ENCODE results near the gene RTL3. TPM values are rescaled to one million over a fixed set of nuclear protein-coding genes. Genes with fewer than 3 reads are reported as not detected.

The RTL3 gene, protein sequence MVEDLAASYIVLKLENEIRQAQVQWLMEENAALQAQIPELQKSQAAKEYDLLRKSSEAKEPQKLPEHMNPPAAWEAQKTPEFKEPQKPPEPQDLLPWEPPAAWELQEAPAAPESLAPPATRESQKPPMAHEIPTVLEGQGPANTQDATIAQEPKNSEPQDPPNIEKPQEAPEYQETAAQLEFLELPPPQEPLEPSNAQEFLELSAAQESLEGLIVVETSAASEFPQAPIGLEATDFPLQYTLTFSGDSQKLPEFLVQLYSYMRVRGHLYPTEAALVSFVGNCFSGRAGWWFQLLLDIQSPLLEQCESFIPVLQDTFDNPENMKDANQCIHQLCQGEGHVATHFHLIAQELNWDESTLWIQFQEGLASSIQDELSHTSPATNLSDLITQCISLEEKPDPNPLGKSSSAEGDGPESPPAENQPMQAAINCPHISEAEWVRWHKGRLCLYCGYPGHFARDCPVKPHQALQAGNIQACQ
- not detected for total RNA-seq

DNA sequence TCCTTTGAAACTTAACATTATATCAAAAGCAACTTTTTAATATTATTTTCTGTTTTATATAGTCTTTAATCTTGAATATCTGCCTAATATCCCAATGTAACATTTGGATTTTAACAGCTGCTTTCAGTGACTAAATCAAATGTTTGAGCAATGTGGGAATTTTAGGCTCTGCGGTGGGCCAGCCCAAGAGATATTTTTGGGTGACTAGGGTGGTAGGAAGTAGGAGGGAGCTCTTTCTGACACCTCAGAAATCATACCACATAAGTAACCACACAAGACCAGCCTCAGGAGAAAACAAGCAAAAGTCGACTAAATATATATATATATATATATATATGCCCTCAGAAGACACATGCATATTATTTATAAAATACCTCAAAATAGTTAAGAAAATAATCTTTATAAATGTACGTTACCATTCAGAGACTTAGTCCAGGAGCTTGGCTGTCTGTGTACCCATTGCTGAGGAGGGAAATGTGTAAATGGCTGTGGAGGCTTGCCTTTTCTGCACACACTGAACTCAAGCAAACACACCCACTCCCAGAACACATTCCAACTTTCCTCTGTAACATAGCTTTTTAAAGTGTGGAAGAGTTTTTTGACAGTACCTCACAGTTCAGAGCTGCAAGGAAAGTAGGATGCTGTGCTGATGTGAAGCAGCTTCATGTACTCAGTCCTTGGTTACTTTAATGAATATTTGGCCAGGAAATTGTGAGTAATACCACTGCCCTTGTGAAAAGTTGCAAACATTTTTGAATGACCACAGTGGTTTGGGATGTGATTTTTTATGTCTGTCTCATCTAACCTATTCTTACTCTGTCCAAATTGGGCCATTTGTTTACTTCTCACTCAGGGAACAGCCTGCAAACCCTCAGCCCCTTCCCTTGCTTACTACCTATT lies at the start of gene RTL3:
Gene RTL3, minus strand, starts transcription at position 484 of the 900 bp plus-strand sequence. CDS start 908 bp downstream, outside the sequence.

Other genes starting within 250 kb of the RTL3 start
- gene LPAR4, start 88.4 kb upstream of the RTL3 start, total RNA-seq = not detected